ENCODE measurements around the gene GNG11.

GNG11 gene

GRCh38 chr7:93920496-93921182 is 896 bp upstream of the GNG11 start:
- Histone ChIP-seq H3K9ac (no peak overlapping the region), H3K27me3 (peaks cover 0 to 10% (median 0%) of the 10 kb centered on the region in 11 experiments; a peak in 4 of 22 replicates), H4K20me1 (no peaks in the 10 kb centered on the region), H3K4me2 (peak overlapping the region in 10 of 11 experiments; percentile 75 to 96 (median 88); a peak in 18 of 22 replicates), H3K9me3 (replicated peaks in 1 of 11) (no peaks in the 10 kb centered on the region), H3K4me3 (peak overlapping the region in 1 of 10 experiments; percentile 61; a peak in 1 of 20 replicates), H3K4me1 (peaks cover 4 to 18% (median 12%) of the 10 kb centered on the region in 10 experiments; a peak in 17 of 20 replicates), H3K36me3 (no peaks in the 10 kb centered on the region), H3K27ac (no peak overlapping the region)
- TF ChIP-seq Cebpa-rat (IDR thresholded peaks at IDR 0.05): no peak

DNA sequence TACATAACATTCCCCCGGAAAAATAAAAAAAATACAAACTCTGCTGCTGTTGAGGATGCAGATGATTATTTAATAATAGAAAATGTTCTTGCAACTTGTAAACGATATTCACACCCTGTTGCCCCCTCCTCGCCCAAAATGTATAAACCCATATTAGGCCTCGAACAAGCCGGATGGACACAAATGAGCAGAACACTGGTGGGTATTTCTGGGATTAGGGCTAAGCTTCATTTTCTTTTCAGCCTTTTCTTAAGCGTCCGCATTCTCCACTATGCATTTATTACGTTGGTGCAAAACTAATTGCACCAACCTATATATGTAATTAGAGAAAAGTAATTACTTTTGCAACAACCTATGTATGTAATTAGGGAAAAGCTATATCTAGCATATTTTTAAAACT is 349 bp upstream of the GNG11 start:
- Histone ChIP-seq H3K4me1 (peaks cover 4 to 18% (median 11%) of the 10 kb centered on the region in 10 experiments; a peak in 17 of 20 replicates), H3K4me3 (peak overlapping the region; percentile 55 to 71 (median 60); a peak in 19 of 20 replicates), H3K4me2 (peak overlapping the region; percentile 75 to 96 (median 88)), H3K36me3 (peaks cover 0 to 2% (median 0%) of the 10 kb centered on the region in 11 experiments; a peak in 1 of 22 replicates), H3K9ac (peak overlapping the region; percentile 60 to 81 (median 72); a peak in 17 of 22 replicates), H4K20me1 (no peaks in the 10 kb centered on the region), H3K27ac (peak overlapping the region in 9 of 11 experiments; percentile 54 to 81 (median 70); a peak in 13 of 22 replicates), H3K9me3 (replicated peaks in 1 of 11) (no peaks in the 10 kb centered on the region), H3K27me3 (peaks cover 0 to 10% (median 0%) of the 10 kb centered on the region in 11 experiments; a peak in 4 of 22 replicates)
- no peak for TF ChIP-seq Cebpa-rat (IDR thresholded peaks at IDR 0.05)

- Histone ChIP-seq H3K9ac (no peak overlapping the region), H3K4me3 (peak overlapping the region in 4 of 10 experiments; percentile 4 to 67 (median 58); a peak in 7 of 20 replicates), H3K9me3 (replicated peaks in 1 of 11) (no peaks in the 10 kb centered on the region), H3K4me2 (peak overlapping the region in 9 of 11 experiments; percentile 1 to 95 (median 76); a peak in 12 of 22 replicates), H3K27ac (no peak overlapping the region), H3K4me1 (peaks cover 4 to 18% (median 11%) of the 10 kb centered on the region in 10 experiments; a peak in 17 of 20 replicates), H4K20me1 (no peaks in the 10 kb centered on the region), H3K27me3 (peaks cover 0 to 10% (median 0%) of the 10 kb centered on the region in 11 experiments; a peak in 4 of 22 replicates), H3K36me3 (peaks cover 0 to 14% (median 0%) of the 10 kb centered on the region in 11 experiments; a peak in 5 of 22 replicates)
- TF ChIP-seq Cebpa-rat (IDR thresholded peaks at IDR 0.05): no peak
Measured at GRCh38 chr7:93923296-93923695, 1.8 kb downstream of the GNG11 start.

DNA sequence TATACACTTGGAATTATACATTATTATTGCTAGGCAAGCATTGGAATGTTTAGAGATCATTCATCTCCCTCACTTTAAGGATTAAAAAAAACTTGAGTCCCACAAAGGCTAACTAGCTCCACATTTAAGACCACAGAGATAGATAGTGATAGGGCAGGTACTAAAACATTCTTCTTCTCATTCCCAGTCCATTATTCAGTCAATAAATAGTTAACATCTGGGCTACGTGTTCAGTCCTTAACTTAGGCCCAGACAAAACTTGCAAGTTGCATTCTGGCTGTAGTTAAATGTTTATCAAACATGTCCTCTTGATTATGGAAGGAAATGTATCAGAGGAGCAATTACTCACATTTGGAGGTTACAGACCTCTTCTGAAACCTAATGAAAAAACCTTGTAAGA is 2.4 kb downstream of the GNG11 start:
- TF ChIP-seq Cebpa-rat (IDR thresholded peaks at IDR 0.05): no peak
- Histone ChIP-seq H3K36me3 (peaks cover 0 to 14% (median 0%) of the 10 kb centered on the region in 11 experiments; a peak in 5 of 22 replicates), H3K4me2 (peak overlapping the region in 3 of 11 experiments; percentile 75 to 83 (median 76); a peak in 5 of 22 replicates), H4K20me1 (no peaks in the 10 kb centered on the region), H3K4me1 (peaks cover 4 to 18% (median 11%) of the 10 kb centered on the region in 10 experiments; a peak in 17 of 20 replicates), H3K4me3 (peak overlapping the region in 2 of 10 experiments; percentile 61 to 67; a peak in 4 of 20 replicates), H3K27ac (no peak overlapping the region), H3K9ac (no peak overlapping the region), H3K9me3 (replicated peaks in 1 of 11) (no peaks in the 10 kb centered on the region), H3K27me3 (peaks cover 0 to 10% (median 0%) of the 10 kb centered on the region in 11 experiments; a peak in 4 of 22 replicates)

GRCh38 chr7:93926800-93927199 is 5.3 kb downstream of the GNG11 start:
- TF ChIP-seq Cebpa-rat (IDR thresholded peaks at IDR 0.05): no peak

DNA sequence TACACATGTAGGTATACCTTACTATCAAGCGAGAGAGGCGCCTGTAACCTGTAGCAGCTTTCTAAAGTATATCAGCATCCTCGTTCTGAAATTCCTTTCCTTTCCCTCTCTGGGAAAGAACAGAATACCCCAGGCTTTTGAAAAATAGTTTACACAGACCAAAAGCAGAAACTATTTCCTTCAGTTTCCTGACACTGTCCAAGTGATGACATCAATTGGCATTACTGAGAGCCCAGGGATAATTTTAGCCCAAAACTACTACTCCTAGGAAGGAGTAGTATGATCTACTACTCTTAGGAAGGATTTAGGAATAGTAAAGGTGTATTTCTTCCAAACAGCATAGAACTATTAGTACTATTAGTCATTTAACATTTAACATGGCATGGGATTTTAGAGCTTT is 6.0 kb downstream of the GNG11 start:
- H3K9ac ChIP-seq: no peak overlapping the region
- no peaks in the 10 kb centered on the region for H3K27me3 ChIP-seq
- H4K20me1 ChIP-seq: no peaks in the 10 kb centered on the region

More at GRCh38 chr7:93926800-93927199, 5.3 kb downstream of the GNG11 start:
- H3K9me3 ChIP-seq (replicated peaks in 1 of 11): no peaks in the 10 kb centered on the region
- H3K4me1 ChIP-seq: peaks cover 0 to 17% (median 10%) of the 10 kb centered on the region in 10 experiments; a peak in 12 of 20 replicates
- no peak overlapping the region for H3K4me2 ChIP-seq
- H3K4me3 ChIP-seq: no peak overlapping the region
- H4K20me1 ChIP-seq: no peaks in the 10 kb centered on the region
- H3K27ac ChIP-seq: no peak overlapping the region
- H3K36me3 ChIP-seq: peaks cover 0 to 14% (median 0%) of the 10 kb centered on the region in 11 experiments; a peak in 5 of 22 replicates
- peaks cover 0 to 7% (median 0%) of the 10 kb centered on the region in 11 experiments; a peak in 4 of 22 replicates for H3K27me3 ChIP-seq
- H3K9ac ChIP-seq: no peak overlapping the region

DNA sequence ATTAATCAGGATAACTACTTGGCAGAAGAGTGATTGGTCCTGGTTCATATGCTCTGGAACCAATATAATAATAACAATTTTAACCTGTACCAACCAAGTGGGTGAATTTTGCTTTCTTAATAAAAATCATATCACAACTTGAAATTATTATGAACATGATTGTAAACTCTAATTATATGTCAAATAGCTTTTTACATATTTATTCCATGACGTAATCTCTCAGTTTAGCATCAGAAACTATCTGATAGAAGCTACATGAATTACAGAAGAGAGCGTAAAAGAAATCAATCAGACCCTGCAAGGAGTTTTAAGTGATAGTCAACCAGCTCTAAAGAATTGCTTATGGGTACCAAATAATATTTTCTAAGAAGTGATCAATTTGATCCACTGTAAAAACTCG is 10.1 kb downstream of the GNG11 start:
- Histone ChIP-seq H3K9me3 (replicated peaks in 1 of 11) (no peaks in the 10 kb centered on the region), H3K9ac (no peak overlapping the region), H3K4me1 (peaks cover 0 to 12% (median 0%) of the 10 kb centered on the region in 10 experiments; a peak in 8 of 20 replicates), H4K20me1 (no peaks in the 10 kb centered on the region), H3K27ac (no peak overlapping the region), H3K36me3 (peaks cover 0 to 7% (median 0%) of the 10 kb centered on the region in 11 experiments; a peak in 5 of 22 replicates), H3K27me3 (no peaks in the 10 kb centered on the region), H3K4me3 (no peak overlapping the region), H3K4me2 (no peak overlapping the region)
- no peak for TF ChIP-seq Cebpa-rat (IDR thresholded peaks at IDR 0.05)

More for the DNA sequence above, 6.0 kb downstream of the GNG11 start:
- no peak for TF ChIP-seq Cebpa-rat (IDR thresholded peaks at IDR 0.05)
- Histone ChIP-seq H3K4me1 (peaks cover 0 to 12% (median 5%) of the 10 kb centered on the region in 10 experiments; a peak in 11 of 20 replicates), H3K36me3 (peaks cover 0 to 14% (median 0%) of the 10 kb centered on the region in 11 experiments; a peak in 5 of 22 replicates), H3K4me2 (no peak overlapping the region), H3K27ac (no peak overlapping the region), H3K9me3 (replicated peaks in 1 of 11) (no peaks in the 10 kb centered on the region), H3K4me3 (no peak overlapping the region)

GRCh38 chr7:93933156-93933555 is 11.6 kb downstream of the GNG11 start:
- TF ChIP-seq Cebpa-rat (IDR thresholded peaks at IDR 0.05): no peak
- peaks cover 0 to 12% (median 0%) of the 10 kb centered on the region in 10 experiments; a peak in 8 of 20 replicates for H3K4me1 ChIP-seq
- no peak overlapping the region for H3K4me3 ChIP-seq
- no peaks in the 10 kb centered on the region for H3K27me3 ChIP-seq
- no peaks in the 10 kb centered on the region for H3K9me3 ChIP-seq (replicated peaks in 1 of 11)
- no peak overlapping the region for H3K27ac ChIP-seq
- no peak overlapping the region for H3K4me2 ChIP-seq
- no peaks in the 10 kb centered on the region for H4K20me1 ChIP-seq
- H3K36me3 ChIP-seq: no peaks in the 10 kb centered on the region
- no peak overlapping the region for H3K9ac ChIP-seq

DNA sequence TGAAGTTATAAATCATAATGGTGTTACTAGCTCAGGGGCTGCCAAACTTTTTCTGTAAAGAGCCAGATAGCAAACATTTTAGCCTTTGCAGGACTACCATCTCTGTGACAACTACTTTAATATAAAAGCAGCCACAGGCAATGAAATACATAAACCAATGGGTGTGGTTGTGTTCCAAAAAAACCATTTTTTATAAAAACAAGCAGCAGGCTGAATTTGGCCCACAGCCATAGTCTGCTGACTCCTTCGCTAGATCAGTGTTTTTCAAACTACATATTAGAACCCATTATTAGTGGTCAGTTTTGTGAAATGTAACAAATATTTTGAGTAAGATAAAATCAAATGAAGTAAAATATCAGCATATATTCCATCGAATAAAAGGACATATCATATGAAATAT is 13.6 kb downstream of the GNG11 start:
- TF ChIP-seq Cebpa-rat (IDR thresholded peaks at IDR 0.05): no peak
- no peaks in the 10 kb centered on the region for H3K27me3 ChIP-seq

More for the DNA sequence above, 13.6 kb downstream of the GNG11 start:
- no peaks in the 10 kb centered on the region for H3K9me3 ChIP-seq (replicated peaks in 1 of 11)
- H3K9ac ChIP-seq: no peak overlapping the region
- no peak overlapping the region for H3K4me3 ChIP-seq
- H3K4me1 ChIP-seq: peaks cover 0 to 5% (median 0%) of the 10 kb centered on the region in 10 experiments; a peak in 8 of 20 replicates
- H3K36me3 ChIP-seq: no peaks in the 10 kb centered on the region
- H3K27ac ChIP-seq: no peak overlapping the region
- H4K20me1 ChIP-seq: no peaks in the 10 kb centered on the region
- no peak overlapping the region for H3K4me2 ChIP-seq

All from BLaER1 treated with 17β-estradiol and CSF1 and Interleukin-3, amounts not matched to agents 10 nM and 100 nM (cell line).